Fibroblast of peridontal ligament (primary cell): ENCODE measurements around the gene MEIKIN.

Experiments used
- DNase-seq: peaks from one replicate; pipeline ENCODE4 v3.0.0-alpha.2; 2010; ENCODE audit errors: extremely low read depth

Gene MEIKIN

DNA sequence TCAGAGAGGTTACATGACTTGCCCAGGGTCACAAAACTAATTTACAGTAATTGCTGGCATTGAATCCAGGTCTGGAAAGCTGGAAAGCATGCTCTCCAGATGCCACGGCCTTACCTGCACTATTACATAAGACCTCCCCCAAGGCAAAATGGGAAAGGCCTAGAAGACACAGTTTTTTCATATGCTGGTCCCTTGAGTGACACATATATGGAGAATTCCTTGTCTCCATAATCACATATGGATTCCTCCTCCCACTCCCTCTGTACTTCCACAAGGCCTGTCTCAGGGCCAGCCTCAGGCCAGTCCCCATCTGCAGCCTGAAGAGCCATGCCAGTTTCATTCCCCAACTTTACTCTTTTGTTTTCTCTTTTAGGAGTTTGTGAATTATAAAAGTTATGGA lies 28.6 kb upstream of the MEIKIN start:
- DNase-seq: no peak

DNA sequence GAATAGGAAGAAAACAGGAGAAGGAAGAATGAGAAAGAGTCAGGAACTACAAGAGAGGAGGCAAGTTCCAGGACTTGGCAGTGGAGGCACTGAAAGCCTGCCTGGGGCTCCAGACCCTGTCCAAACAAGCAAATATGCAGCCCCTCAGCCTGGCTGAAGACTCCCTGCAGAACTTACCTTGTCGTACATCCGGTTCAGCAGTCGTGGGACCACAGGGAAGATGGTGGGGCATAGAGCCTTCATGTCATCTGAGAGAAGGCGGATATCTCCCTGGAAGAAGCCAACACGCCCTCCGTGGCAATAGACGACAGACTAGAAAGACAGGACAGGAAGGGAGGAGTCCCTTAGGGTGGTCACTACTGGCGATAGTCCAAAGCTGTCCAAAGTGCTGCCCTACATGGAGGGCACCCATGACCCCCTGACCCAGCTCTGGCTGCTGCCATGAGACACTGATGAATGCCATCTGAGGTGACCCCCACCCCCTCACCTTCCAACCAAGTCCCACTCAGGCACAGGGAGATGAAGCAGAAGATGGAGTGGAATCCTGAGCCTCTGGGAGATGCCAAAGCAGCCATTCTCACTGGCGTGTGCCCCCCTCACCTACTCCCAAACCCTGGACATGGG lies 27.7 kb upstream of the MEIKIN start:
- DNase-seq: no peak

GRCh38 chr5:131968396-131968954 lies 23.0 kb upstream of the MEIKIN start:
- DNase-seq: peak; percentile 69

DNA sequence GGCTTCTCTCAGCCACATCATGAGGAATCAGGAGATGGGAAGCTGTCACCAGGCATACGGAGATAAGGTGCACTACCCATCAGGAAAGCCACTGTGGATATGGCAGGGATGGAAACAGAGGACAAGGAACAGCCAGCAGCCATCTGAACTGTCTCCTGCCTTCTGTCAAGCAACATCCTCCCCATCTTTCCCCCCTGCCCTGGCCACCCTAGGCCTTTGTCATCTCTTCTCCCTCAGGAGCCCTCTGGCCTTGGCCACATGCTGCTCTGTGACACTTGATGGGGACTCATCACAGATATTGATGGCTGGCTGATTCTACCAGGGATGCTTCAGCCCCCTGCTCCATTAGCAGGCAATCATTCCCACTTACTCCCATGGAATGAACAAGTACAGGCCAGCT lies 21.1 kb upstream of the MEIKIN start:
- no peak for DNase-seq

- DNase-seq: no peak
Measured at GRCh38 chr5:131965826-131966415, 20.5 kb upstream of the MEIKIN start.

GRCh38 chr5:131959906-131960305 lies 14.4 kb upstream of the MEIKIN start:
- no peak for DNase-seq

GRCh38 chr5:131959136-131959535 lies 13.7 kb upstream of the MEIKIN start:
- DNase-seq: no peak

- DNase-seq: no peak
Measured at GRCh38 chr5:131957721-131958441, 12.4 kb upstream of the MEIKIN start.

GRCh38 chr5:131953969-131954368 lies 8.5 kb upstream of the MEIKIN start:
- DNase-seq: no peak

DNA sequence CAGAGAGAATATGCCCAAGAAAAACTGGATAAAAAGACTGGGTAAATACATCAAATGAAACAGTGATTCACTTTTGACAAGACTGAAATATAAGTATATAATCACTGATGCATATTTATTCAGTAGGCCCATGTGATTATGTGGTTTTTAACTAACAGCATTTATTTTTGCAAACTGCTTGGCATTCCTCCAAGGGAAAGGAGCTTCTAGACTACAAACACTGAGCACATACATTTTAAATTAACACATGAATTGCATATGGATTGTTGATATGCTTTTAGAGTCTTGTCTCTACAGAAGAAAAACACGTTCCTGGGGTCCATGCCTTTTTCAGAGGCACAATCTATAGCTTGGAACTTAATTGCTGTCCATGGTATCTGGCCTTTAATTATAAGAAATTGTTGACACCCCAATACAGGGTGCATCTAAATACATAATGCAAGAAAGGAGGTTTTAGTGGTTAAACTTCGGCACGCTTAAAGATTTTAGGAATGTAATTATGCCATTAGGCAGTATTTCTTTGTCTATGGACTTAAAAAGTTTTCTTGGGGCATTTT lies 6.9 kb upstream of the MEIKIN start:
- DNase-seq: peak; percentile 45

GRCh38 chr5:131950706-131951105 lies 5.2 kb upstream of the MEIKIN start:
- DNase-seq: no peak

DNA sequence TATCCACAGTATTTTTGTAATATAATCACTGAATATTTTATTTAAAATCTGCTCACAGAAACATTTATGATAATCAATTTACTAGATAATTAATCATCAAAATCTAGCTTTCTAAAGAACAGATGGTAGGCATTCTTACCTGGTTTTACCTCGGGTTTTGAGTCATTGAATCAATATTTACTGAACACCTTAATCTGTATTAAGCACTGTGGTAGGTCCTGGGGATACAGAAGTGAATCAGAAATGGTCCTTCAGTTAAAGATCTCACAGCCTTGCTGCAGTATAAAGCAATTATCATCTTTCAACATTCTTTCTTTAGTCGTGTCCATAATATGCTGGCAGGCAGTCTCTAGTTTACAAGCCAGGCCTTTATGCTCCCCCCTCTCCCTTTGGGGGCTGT lies 2.0 kb upstream of the MEIKIN start:
- no peak for DNase-seq

DNA sequence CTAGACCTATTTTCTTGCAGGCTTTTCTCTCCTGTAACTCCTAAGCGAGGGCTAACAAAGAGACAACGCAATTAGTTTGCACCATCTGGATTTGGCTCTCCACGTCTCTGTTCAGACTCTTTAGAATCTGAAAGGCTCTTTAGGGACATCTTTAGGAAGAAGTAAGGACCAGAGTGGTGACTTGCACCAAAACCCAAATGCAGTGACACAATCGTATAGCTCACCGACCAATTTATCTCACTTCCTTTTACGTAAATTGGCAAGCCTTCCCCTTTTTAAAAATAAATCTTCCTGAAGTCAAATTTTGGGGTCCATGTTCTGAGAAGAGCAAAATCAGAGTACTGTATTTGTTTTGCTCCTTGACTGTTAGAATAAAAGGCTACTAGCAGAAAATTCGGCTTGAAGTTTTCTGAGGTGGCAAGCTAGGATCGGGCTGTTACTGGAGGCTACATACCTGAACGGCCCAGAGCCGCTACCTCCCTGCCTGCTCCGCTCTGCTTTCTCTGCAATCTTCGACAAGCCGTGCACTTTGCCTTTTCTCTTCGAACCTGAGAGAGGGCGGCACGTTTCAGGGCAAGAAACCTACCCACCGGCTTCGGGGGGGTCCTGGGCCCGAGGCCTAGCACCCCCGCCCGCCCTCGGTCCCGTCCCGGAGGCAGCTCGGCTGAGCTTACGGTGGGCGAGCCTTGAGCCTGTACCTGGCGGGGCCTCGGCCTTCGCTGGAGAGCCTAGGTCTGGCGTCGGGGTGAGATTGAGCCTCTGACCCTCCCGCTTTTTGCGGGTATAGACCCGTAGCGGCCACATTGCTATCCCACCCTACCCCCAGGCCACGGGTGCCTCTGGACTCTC lies 537 bp downstream of the MEIKIN start:
- DNase-seq: no peak

DNA sequence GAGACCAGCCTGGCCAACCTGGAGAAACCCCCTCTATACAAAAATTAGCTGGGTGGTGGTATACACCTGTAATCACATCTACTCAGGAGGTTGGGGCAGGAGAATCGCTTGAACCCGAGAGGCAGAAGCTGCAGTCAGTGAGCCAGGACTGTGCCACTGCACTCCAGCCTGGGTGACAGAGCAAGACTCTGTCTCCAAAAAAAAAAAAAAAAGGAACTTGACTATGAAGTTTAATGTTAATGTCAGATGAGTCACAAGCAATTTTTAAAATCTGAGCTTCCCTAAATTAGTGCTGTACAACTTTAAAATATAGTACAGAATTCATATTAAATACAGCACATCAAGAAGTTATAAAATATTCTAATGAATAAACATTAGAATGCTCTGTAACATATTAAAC lies 1.5 kb downstream of the MEIKIN start:
- DNase-seq: no peak

DNA sequence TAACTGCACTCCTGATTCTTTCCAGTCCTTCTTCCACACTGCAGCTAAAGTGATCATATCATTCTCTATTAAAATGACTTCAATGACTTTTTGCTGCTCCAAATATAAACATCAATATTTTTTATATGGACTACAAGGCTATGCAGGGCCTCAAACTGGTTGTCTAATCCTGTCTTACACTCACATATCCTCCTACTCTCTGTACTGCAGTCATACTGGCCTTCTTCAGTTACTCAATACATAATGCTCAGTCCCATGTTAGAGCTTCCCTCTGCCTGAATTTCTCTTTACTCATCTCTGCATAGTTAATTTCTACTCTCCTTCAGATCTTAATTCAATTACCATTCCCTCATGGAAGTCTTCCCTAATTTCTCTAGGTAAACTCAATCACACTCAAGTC lies 3.4 kb downstream of the MEIKIN start:
- DNase-seq: no peak

GRCh38 chr5:131939690-131940345 lies 5.6 kb downstream of the MEIKIN start:
- DNase-seq: no peak

DNA sequence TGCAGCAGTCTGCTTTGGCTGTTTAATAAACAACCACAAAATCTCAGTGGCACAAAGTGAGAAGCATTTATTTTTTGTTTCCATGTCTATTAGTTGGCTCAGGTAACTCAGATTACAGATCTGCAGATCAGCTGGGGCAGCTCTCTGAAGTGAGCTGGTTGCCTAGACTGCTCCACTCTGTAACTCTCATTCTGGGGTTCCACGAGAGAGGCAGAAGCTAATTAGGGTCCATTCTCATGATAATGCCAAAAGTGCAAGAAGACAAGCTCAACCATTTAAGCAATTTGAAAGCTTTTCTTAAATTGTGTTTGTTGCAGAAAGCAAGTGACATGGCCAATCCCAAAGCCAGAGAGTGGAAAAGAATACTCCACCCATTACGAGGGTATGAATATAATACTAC lies 13.2 kb downstream of the MEIKIN start:
- DNase-seq: no peak

GRCh38 chr5:131928957-131929356 lies 16.5 kb downstream of the MEIKIN start:
- DNase-seq: no peak

DNA sequence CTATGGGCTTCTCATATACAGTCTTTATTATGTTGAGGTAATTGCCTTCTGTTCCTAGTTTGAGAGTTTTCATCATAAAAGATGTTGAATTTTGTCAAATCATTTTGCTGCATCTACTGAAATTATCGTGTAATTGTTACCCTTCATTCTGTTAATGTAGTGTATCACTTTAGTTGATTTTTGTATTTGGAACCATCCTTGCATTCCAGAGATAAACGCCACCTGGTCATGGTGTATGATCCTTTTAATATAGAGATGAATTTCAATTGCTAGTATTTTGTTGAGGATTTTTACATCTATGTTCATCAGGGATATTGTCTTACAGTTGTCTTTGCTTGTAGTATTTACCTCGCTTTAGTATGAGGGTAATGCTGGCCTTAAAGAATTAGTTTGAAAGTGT lies 19.3 kb downstream of the MEIKIN start:
- no peak for DNase-seq

GRCh38 chr5:131916481-131916880 lies 29.0 kb downstream of the MEIKIN start:
- DNase-seq: no peak

GRCh38 chr5:131914472-131914871 lies 31.0 kb downstream of the MEIKIN start:
- no peak for DNase-seq
